ENCODE results near the gene NCEH1. TPM values are rescaled to one million over a fixed set of nuclear protein-coding genes. Genes with fewer than 3 reads are reported as not detected.

Gene NCEH1
- total RNA-seq, 4 donors from 2014 or later = 8.3 to 12.4 (median 11.0) TPM

GRCh38 chr3:172615296-172615695, 95.6 kb downstream of the NCEH1 start:
- intact Hi-C loops (cut with DNase I) = no loop called here
- TF ChIP-seq POLR2A (IDR thresholded peaks at IDR 0.05) (no peak), CTCF (IDR thresholded peaks at IDR 0.05) (no peak)
- H3K27me3 ChIP-seq = no peaks in the 10 kb centered on the region
- H3K36me3 ChIP-seq = no peaks in the 10 kb centered on the region
- H3K27ac ChIP-seq = no peak overlapping the region
- no peaks in the 10 kb centered on the region for H3K9me3 ChIP-seq
- H3K4me3 ChIP-seq (replicated peaks in 1 of 3) = no peak overlapping the region
- no peaks in the 10 kb centered on the region for H3K4me1 ChIP-seq
- 84 to 89% methylated on average over 5 of the region's 5 CpGs for WGBS, 2 donors
- DNase-seq = no peak

GRCh38 chr3:172614340-172615274, 96.3 kb downstream of the NCEH1 start:
- no peak for DNase-seq
- Histone ChIP-seq H3K36me3 (no peaks in the 10 kb centered on the region), H3K9me3 (no peaks in the 10 kb centered on the region), H3K4me3 (replicated peaks in 1 of 3) (no peak overlapping the region), H3K27ac (no peak overlapping the region), H3K27me3 (no peaks in the 10 kb centered on the region), H3K4me1 (no peaks in the 10 kb centered on the region)
- TF ChIP-seq POLR2A (IDR thresholded peaks at IDR 0.05) = no peak
- 94 to 97% methylated on average over 2 to 6 of the region's 7 CpGs for WGBS, 2 donors
- intact Hi-C loops (cut with DNase I) = no loop called here

- 85 to 91% methylated on average over 2 of the region's 2 CpGs for WGBS, 2 donors
- Histone ChIP-seq H3K27me3 (no peaks in the 10 kb centered on the region), H3K4me1 (no peaks in the 10 kb centered on the region), H3K27ac (no peak overlapping the region), H3K4me3 (replicated peaks in 1 of 3) (no peak overlapping the region), H3K36me3 (no peaks in the 10 kb centered on the region), H3K9me3 (no peaks in the 10 kb centered on the region)
- no peak for DNase-seq
- no peak for TF ChIP-seq POLR2A (IDR thresholded peaks at IDR 0.05)
- intact Hi-C loops (cut with DNase I) = no loop called here
Measured at GRCh38 chr3:172613845-172614244, 97.0 kb downstream of the NCEH1 start.

- H3K9me3 ChIP-seq = no peaks in the 10 kb centered on the region
- H3K4me3 ChIP-seq (replicated peaks in 1 of 3) = no peak overlapping the region
- no peaks in the 10 kb centered on the region for H3K36me3 ChIP-seq
- no peak overlapping the region for H3K27ac ChIP-seq
- TF ChIP-seq POLR2A (IDR thresholded peaks at IDR 0.05) = no peak
- TF ChIP-seq CTCF (IDR thresholded peaks at IDR 0.05) = no peak
- DNase-seq = no peak
- WGBS, 2 donors = 96 to 100% methylated on average over 6 of the region's 6 CpGs
- intact Hi-C loops (cut with DNase I) = no loop called here
- H3K4me1 ChIP-seq = no peaks in the 10 kb centered on the region
- no peaks in the 10 kb centered on the region for H3K27me3 ChIP-seq
Measured at GRCh38 chr3:172612871-172613678, 97.8 kb downstream of the NCEH1 start.

GRCh38 chr3:172609750-172610149, 101.1 kb downstream of the NCEH1 start:
- Histone ChIP-seq H3K27ac (no peak overlapping the region), H3K4me3 (replicated peaks in 1 of 3) (no peak overlapping the region), H3K9me3 (no peaks in the 10 kb centered on the region), H3K27me3 (no peaks in the 10 kb centered on the region), H3K36me3 (no peaks in the 10 kb centered on the region), H3K4me1 (peaks cover 0 to 6% of the 10 kb centered on the region in 2 donors)
- intact Hi-C loops (cut with DNase I) = no loop called here
- no peak for TF ChIP-seq CTCF (IDR thresholded peaks at IDR 0.05)
- no peak for TF ChIP-seq POLR2A (IDR thresholded peaks at IDR 0.05)
- WGBS, 2 donors = 94 to 96% methylated on average over 6 of the region's 6 CpGs
- DNase-seq = no peak

Measured in thyroid gland (tissue), 4 donors.